HFFc6 (cell line): ENCODE data around the gene INSIG2. TPM values are rescaled to one million over a fixed set of nuclear protein-coding genes. Genes with fewer than 3 reads are reported as not detected.

ENCODE experiments used
- DNase-seq: peaks from one replicate; pipeline ENCODE4 v3.0.0-alpha.2; 2018
- H3K27ac Mint-ChIP-seq: 2 replicates; pipeline ENCODE4 v1.8.0; 2020; ENCODE audit warnings: mild to moderate bottlenecking, mixed read lengths
- H3K27me3 Mint-ChIP-seq: 2 replicates; pipeline ENCODE4 v1.8.0; 2021; ENCODE audit warnings: mild to moderate bottlenecking, moderate library complexity, mixed read lengths; ENCODE audit not compliant: insufficient read depth
- H3K36me3 Mint-ChIP-seq: 2 replicates; pipeline ENCODE4 v1.8.0; 2021; ENCODE audit warnings: low read depth, mixed read lengths
- H3K4me1 Mint-ChIP-seq: 2 replicates; pipeline ENCODE4 v1.8.0; 2020; ENCODE audit warnings: low read depth, mixed read lengths
- H3K4me3 Mint-ChIP-seq: 2 replicates; pipeline ENCODE4 v1.8.0; 2020; ENCODE audit warnings: mild to moderate bottlenecking, moderate library complexity, mixed read lengths
- H3K9me3 Mint-ChIP-seq: 2 replicates; pipeline ENCODE4 v1.8.0; 2020; ENCODE audit warnings: mild to moderate bottlenecking, mixed read lengths
- CTCF ChIP-seq: fragments of 200-600 bp; sonication (generic); IDR thresholded peaks from 2 replicates; pipeline ENCODE4 v1.5.0; 2021; ENCODE audit warnings: antibody characterized with exemption, mild to moderate bottlenecking
- total RNA-seq, 6 experiments: library from RNA; stranded (reverse); fragmentation: NEBNext Ultra II Directional; extraction: Animal tissue kit (Norgen Biotek cat#: 25700); gene quantifications; 2 replicates in 1 of 6; 3 replicates in 5 of 6; pipeline ENCODE4 v1.2.3, GENCODE V29; 2021

The INSIG2 gene
- total RNA-seq, 6 experiments from 2014 or later: 9.6 to 12.2 (median 10.1) TPM

GRCh38 chr2:118112771-118113334 lies 24.6 kb downstream of the INSIG2 start:
- TF ChIP-seq CTCF: no peak

GRCh38 chr2:118114863-118115262 lies 26.6 kb downstream of the INSIG2 start:
- TF ChIP-seq CTCF: no peak
- H3K4me1 Mint-ChIP-seq: peaks cover 22% of the 10 kb centered on the region
- peaks cover 11% of the 10 kb centered on the region for H3K36me3 Mint-ChIP-seq
- DNase-seq: no peak
- no peaks in the 10 kb centered on the region; the same call in 1 of the 2 replicates for H3K27me3 Mint-ChIP-seq
- H3K9me3 Mint-ChIP-seq: no peaks in the 10 kb centered on the region
- H3K27ac Mint-ChIP-seq: no peak overlapping the region
- no peak overlapping the region for H3K4me3 Mint-ChIP-seq

More at GRCh38 chr2:118112771-118113334, 24.6 kb downstream of the INSIG2 start:
- Mint-ChIP-seq H3K36me3 (peaks cover 15% of the 10 kb centered on the region), H3K4me3 (no peak overlapping the region; the same call in 1 of the 2 replicates), H3K27me3 (no peaks in the 10 kb centered on the region; the same call in 1 of the 2 replicates), H3K27ac (peak overlapping the region; percentile 48), H3K9me3 (no peaks in the 10 kb centered on the region), H3K4me1 (peaks cover 22% of the 10 kb centered on the region)
- DNase-seq: peak; percentile 83

GRCh38 chr2:118115761-118116160 lies 27.5 kb downstream of the INSIG2 start:
- H3K9me3 Mint-ChIP-seq: no peaks in the 10 kb centered on the region
- no peak for DNase-seq
- H3K4me3 Mint-ChIP-seq: no peak overlapping the region
- no peak overlapping the region for H3K27ac Mint-ChIP-seq
- TF ChIP-seq CTCF: no peak
- no peaks in the 10 kb centered on the region; the same call in 1 of the 2 replicates for H3K27me3 Mint-ChIP-seq
- H3K4me1 Mint-ChIP-seq: peaks cover 22% of the 10 kb centered on the region
- peaks cover 6% of the 10 kb centered on the region for H3K36me3 Mint-ChIP-seq

GRCh38 chr2:118118479-118118878 lies 30.2 kb downstream of the INSIG2 start:
- peaks cover 5% of the 10 kb centered on the region for H3K27me3 Mint-ChIP-seq
- peaks cover 17% of the 10 kb centered on the region for H3K4me1 Mint-ChIP-seq
- no peak overlapping the region for H3K4me3 Mint-ChIP-seq
- H3K27ac Mint-ChIP-seq: no peak overlapping the region
- H3K9me3 Mint-ChIP-seq: no peaks in the 10 kb centered on the region
- H3K36me3 Mint-ChIP-seq: no peaks in the 10 kb centered on the region
- no peak for TF ChIP-seq CTCF
- no peak for DNase-seq

GRCh38 chr2:118119158-118119727 lies 31.0 kb downstream of the INSIG2 start:
- H3K9me3 Mint-ChIP-seq: no peaks in the 10 kb centered on the region
- no peak overlapping the region for H3K4me3 Mint-ChIP-seq
- TF ChIP-seq CTCF: no peak
- H3K36me3 Mint-ChIP-seq: no peaks in the 10 kb centered on the region
- H3K4me1 Mint-ChIP-seq: peaks cover 25% of the 10 kb centered on the region
- DNase-seq: no peak
- H3K27me3 Mint-ChIP-seq: peaks cover 6% of the 10 kb centered on the region
- H3K27ac Mint-ChIP-seq: no peak overlapping the region
